Epithelial cell of esophagus (primary cell): ENCODE data around the gene NEK11.

ENCODE experiments used
- DNase-seq: peaks from one replicate; pipeline ENCODE4 v3.0.0; 2010; ENCODE audit warnings: low read depth
- H3K4me3 ChIP-seq: 2 replicates; pipeline ENCODE4 v1.5.1; 2011; ENCODE audit warnings: mild to moderate bottlenecking, low read length, control low read depth
- CTCF ChIP-seq: IDR thresholded peaks from 2 replicates; pipeline ENCODE4 v1.5.1; 2011; ENCODE audit warnings: low read depth, mild to moderate bottlenecking, low read length, control low read depth, inconsistent platforms; ENCODE audit not compliant: insufficient read depth; ENCODE audit errors: missing control alignments

The NEK11 gene

DNA sequence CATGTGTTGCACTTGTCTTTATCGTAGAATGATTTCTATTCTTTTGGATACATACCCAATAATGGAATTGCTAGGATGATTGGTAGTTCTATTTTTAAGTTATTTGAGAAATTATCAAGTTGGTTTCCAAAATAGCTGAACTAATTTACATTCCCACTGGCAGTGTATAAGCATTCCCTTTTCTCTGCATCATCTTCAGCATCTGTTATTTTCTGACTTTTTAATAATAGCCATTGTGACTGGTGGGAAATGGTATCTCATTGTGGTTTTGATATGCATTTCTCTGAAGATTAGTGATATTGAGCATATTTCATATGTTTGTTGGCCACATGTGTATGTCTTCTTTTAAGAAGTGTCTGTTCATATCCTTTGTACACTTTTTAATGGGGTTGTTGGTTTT is 273.2 kb downstream of the NEK11 start:
- DNase-seq, result no peak
- TF ChIP-seq CTCF, result no peak
- no peak overlapping the region for H3K4me3 ChIP-seq

DNA sequence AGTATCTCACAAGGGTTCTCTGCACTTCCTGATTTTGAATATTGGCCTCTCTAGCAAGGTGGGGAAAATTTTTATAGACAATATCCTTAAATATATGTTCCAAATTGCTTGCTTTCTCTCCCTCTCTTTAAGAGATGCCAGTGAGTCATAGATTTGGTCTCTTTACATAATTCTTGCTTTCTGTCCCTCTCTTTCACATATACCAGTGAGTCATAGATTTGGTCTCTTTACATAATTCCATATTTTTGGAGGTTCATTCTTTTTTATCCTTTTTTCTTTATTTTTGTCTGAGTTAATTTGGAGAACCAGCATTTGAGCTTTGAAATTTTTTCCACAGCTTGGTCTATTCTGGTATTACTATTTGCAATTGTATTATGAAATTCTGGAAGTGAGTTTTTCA is 277.2 kb downstream of the NEK11 start:
- TF ChIP-seq CTCF, result no peak
- no peak overlapping the region for H3K4me3 ChIP-seq
- DNase-seq, result peak; percentile 27

DNA sequence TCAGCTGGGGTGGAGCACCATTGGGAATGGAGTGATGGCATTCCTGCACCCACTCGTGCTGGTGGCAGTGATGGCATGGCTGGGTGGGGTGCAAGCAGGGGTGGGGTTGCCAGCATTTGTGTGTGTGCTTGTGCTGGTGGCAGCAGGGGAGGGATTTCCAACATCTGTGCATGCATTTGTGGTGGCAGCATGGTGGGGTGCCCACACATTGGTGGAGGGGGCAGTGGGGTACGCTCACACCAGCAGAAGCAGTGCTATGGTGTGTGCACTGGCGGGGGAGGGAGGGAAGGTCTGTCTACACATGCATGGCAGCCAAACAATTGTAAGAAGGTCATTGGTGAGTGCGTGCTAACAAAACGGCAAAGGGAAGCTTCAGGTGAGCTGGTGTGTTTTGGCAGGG is 278.2 kb downstream of the NEK11 start:
- TF ChIP-seq CTCF, result no peak
- no peak overlapping the region for H3K4me3 ChIP-seq
- DNase-seq, result no peak

DNA sequence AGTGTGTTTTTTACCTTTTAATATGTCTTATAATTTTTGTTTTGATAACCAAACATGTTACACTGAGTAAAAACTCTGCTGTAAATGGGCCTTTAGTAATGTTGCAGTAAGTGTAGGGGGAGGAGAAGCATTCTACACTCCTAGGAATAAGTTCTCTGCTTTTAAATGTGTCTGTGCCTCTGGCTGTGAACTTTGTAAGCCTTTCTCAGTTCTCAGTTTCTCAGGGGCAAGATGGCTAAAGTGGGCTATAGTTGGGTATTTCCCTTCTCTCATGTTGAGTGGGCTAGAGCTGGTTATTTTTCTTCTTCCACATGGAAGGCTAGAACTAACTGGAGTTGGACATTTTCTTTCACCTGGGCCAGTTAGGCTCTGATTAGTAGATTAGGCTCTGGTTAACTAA is 279.6 kb downstream of the NEK11 start:
- H3K4me3 ChIP-seq, result no peak overlapping the region
- DNase-seq, result no peak
- TF ChIP-seq CTCF, result no peak

DNA sequence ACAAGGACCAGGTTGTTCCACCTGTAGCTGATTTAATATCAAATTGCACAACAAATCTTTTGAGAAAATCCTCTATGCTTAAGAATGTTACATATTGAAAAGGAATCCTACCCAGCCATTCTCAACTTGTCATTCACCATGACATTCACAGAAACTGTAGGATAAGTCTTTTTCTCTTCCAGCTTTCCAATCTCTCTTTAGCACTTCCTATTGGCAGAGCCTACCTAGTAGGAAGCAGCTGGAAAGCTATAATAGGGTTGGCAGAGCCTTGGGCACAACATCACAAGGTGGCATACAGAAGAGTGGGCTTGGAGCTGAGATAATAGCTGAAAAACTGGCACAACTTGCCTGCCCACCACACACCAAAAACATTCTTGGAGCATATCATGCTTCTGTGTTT is 287.6 kb downstream of the NEK11 start:
- DNase-seq, result no peak
- H3K4me3 ChIP-seq, result no peak overlapping the region
- TF ChIP-seq CTCF, result no peak

- no peak for TF ChIP-seq CTCF
- DNase-seq, result no peak
- H3K4me3 ChIP-seq, result no peak overlapping the region
These were observed 288.5 kb downstream of the NEK11 start for GRCh38 chr3:131315162-131315561.

DNA sequence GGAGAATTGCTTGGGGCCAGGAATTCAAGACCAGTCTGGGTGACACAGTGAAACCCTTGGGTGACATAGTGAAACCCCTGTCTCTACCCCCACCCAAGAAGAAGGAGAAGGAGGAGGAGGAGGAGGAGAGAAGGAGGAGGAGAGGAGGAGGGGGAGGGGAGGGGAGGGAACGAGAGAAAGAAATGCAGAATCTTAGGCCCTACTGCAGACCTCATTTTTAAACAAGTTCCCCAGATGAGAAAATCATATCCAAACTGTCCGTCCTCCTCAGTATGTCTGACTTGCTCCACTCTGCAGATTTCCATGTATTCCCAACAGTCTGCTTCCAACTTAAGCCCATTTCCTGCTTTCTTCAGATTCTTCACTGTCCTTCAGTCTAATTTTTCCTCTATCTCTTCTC is 291.0 kb downstream of the NEK11 start:
- no peak for TF ChIP-seq CTCF
- no peak overlapping the region for H3K4me3 ChIP-seq
- no peak for DNase-seq
